ENCODE measurements around the gene ZBTB20.

ZBTB20 gene

GRCh38 chr3:114933407-114933806 lies 213.7 kb downstream of the ZBTB20 start:
- no peak for ATAC-seq
- TF ChIP-seq, protein P1, sequence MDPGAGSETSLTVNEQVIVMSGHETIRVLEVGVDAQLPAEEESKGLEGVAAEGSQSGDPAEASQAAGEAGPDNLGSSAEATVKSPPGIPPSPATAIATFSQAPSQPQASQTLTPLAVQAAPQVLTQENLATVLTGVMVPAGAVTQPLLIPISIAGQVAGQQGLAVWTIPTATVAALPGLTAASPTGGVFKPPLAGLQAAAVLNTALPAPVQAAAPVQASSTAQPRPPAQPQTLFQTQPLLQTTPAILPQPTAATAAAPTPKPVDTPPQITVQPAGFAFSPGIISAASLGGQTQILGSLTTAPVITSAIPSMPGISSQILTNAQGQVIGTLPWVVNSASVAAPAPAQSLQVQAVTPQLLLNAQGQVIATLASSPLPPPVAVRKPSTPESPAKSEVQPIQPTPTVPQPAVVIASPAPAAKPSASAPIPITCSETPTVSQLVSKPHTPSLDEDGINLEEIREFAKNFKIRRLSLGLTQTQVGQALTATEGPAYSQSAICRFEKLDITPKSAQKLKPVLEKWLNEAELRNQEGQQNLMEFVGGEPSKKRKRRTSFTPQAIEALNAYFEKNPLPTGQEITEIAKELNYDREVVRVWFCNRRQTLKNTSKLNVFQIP (CRISPR knock-in tag; IDR thresholded peaks at IDR 0.05; ENCODE audit: borderline replicate concordance, low read depth), result no peak
- TF ChIP-seq BACH2 (CRISPR knock-in tag; IDR thresholded peaks at IDR 0.05; ENCODE audit: borderline replicate concordance), result no peak
- no peak for TF ChIP-seq ESRRG (CRISPR knock-in tag; IDR thresholded peaks at IDR 0.05)
- no peak for TF ChIP-seq ZNF565 (CRISPR knock-in tag; conservative IDR thresholded peaks at IDR 0.05; ENCODE audit: low read depth)
- TF ChIP-seq ZNF8 (CRISPR knock-in tag; IDR thresholded peaks at IDR 0.05), result no peak
- no peak for TF ChIP-seq TCF4 (CRISPR knock-in tag; IDR thresholded peaks at IDR 0.05; ENCODE audit: borderline replicate concordance)
- no peak for TF ChIP-seq TSHZ2 (CRISPR knock-in tag; IDR thresholded peaks at IDR 0.05)
- TF ChIP-seq ISL1 (CRISPR knock-in tag; IDR thresholded peaks at IDR 0.05), result no peak
- no peak for TF ChIP-seq CREB5 (CRISPR knock-in tag; IDR thresholded peaks at IDR 0.05; ENCODE audit: low read depth)
- no peak for TF ChIP-seq TOX (CRISPR knock-in tag; IDR thresholded peaks at IDR 0.05; ENCODE audit: borderline replicate concordance)

DNA sequence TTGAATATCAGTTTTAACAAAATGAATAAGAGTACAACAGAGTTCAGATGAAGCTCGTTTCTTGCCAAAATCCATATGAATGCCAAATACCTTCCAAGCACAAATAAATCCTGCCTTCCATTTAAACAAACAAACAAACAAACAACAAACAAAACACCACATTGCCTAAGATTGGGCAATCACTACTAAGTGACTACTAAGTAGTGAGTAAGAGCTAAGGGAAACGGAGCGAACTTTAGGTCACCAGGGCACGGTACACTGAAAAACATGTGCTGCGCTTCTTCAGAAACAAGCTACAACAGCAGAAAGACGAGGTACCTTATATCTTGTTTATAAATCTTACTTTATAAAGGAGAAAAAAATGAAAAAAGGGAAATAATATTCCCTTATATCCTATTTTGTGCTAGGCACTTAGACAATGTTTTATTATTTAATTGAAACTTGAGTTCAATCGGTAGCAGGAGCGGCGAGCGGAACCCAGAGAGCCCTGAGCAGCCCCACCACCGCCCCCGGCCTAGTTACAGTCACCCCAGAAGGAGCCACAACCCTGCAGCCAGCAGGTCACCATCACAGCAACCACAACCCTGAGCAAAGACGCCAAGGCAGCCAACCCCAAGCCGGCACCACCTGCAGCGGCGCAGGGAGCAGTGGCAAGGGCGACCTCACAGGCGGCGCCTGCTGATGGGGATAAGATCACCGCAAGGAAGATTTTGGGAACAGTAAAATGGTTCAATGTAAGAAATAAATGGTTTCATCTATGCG lies 216.9 kb downstream of the ZBTB20 start:
- ATAC-seq, result no peak

GRCh38 chr3:114928989-114929640 lies 218.0 kb downstream of the ZBTB20 start:
- ATAC-seq, result no peak
- no peak for TF ChIP-seq TOX (CRISPR knock-in tag; IDR thresholded peaks at IDR 0.05; ENCODE audit: borderline replicate concordance)

More for the DNA sequence above, 216.9 kb downstream of the ZBTB20 start:
- TF ChIP-seq TSHZ2 (CRISPR knock-in tag; IDR thresholded peaks at IDR 0.05), result no peak
- no peak for TF ChIP-seq ZNF565 (CRISPR knock-in tag; conservative IDR thresholded peaks at IDR 0.05; ENCODE audit: low read depth)
- TF ChIP-seq ZFP30 (CRISPR knock-in tag; IDR thresholded peaks at IDR 0.05), result no peak
- no peak for TF ChIP-seq ZNF8 (CRISPR knock-in tag; IDR thresholded peaks at IDR 0.05)

DNA sequence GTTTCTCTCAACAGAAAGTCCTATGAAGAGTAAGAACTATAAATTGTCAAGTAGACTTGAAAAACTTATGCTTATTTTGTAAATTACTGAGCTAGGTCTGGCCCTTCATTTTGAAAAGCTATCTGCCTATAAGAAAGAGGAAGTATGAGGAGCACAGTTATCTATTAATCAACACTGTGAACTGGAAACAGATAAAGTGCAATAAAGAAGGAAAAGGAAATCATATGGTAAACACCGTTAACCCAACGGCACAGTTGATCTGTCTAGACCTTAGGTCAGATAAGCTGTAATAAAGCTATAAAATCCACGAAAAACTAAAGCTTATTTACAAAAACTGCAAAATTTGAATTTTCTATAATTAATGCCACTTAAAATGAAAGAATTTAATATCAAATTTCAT lies 242.5 kb downstream of the ZBTB20 start:
- ATAC-seq, result no peak
- TF ChIP-seq TCF4 (CRISPR knock-in tag; IDR thresholded peaks at IDR 0.05; ENCODE audit: borderline replicate concordance) (no peak), RARB (CRISPR knock-in tag; IDR thresholded peaks at IDR 0.05) (no peak), ZFP30 (CRISPR knock-in tag; IDR thresholded peaks at IDR 0.05) (no peak), TSHZ2 (CRISPR knock-in tag; IDR thresholded peaks at IDR 0.05) (no peak), ZFP3 (CRISPR knock-in tag; IDR thresholded peaks at IDR 0.05) (no peak), OSR1 (CRISPR knock-in tag; IDR thresholded peaks at IDR 0.05) (no peak), ARNTL (CRISPR knock-in tag; IDR thresholded peaks at IDR 0.05; ENCODE audit: borderline replicate concordance, low read depth) (no peak), GLIS3 (CRISPR knock-in tag; IDR thresholded peaks at IDR 0.05) (no peak), ZC3H10 (CRISPR knock-in tag; IDR thresholded peaks at IDR 0.05) (no peak)
- TF ChIP-seq, protein P2, sequence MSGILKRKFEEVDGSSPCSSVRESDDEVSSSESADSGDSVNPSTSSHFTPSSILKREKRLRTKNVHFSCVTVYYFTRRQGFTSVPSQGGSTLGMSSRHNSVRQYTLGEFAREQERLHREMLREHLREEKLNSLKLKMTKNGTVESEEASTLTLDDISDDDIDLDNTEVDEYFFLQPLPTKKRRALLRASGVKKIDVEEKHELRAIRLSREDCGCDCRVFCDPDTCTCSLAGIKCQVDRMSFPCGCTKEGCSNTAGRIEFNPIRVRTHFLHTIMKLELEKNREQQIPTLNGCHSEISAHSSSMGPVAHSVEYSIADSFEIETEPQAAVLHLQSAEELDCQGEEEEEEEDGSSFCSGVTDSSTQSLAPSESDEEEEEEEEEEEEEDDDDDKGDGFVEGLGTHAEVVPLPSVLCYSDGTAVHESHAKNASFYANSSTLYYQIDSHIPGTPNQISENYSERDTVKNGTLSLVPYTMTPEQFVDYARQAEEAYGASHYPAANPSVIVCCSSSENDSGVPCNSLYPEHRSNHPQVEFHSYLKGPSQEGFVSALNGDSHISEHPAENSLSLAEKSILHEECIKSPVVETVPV (CRISPR knock-in tag; IDR thresholded peaks at IDR 0.05), result no peak
- TF ChIP-seq, protein P3, sequence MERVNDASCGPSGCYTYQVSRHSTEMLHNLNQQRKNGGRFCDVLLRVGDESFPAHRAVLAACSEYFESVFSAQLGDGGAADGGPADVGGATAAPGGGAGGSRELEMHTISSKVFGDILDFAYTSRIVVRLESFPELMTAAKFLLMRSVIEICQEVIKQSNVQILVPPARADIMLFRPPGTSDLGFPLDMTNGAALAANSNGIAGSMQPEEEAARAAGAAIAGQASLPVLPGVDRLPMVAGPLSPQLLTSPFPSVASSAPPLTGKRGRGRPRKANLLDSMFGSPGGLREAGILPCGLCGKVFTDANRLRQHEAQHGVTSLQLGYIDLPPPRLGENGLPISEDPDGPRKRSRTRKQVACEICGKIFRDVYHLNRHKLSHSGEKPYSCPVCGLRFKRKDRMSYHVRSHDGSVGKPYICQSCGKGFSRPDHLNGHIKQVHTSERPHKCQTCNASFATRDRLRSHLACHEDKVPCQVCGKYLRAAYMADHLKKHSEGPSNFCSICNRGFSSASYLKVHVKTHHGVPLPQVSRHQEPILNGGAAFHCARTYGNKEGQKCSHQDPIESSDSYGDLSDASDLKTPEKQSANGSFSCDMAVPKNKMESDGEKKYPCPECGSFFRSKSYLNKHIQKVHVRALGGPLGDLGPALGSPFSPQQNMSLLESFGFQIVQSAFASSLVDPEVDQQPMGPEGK (CRISPR knock-in tag; IDR thresholded peaks at IDR 0.05; ENCODE audit: borderline replicate concordance), result no peak

Measured in SK-N-SH treated with all-trans-retinoic acid at 6 μM for 48 hours (cell line).